Vagina (tissue), 2 donors: ENCODE data around the gene MXD3. TPM values are rescaled to one million over a fixed set of nuclear protein-coding genes. Genes with fewer than 3 reads are reported as not detected.

ENCODE experiments used
- DNase-seq, 2 donors: peaks; one replicate each; pipeline ENCODE4 v3.0.0-alpha.2; 2017; ENCODE audit errors: extremely low spot score in 2 of 2
- H3K27ac ChIP-seq: fragments of 200-600 bp; sonication (generic); one replicate; pipeline ENCODE4 v1.5.1; 2019
- H3K27me3 ChIP-seq: fragments of 200-600 bp; sonication (generic); one replicate; pipeline ENCODE4 v1.5.1; 2019
- H3K36me3 ChIP-seq, 2 donors: fragments of 200-600 bp; sonication (generic); one replicate each; pipeline ENCODE4 v1.5.1; 2017 to 2019
- H3K4me1 ChIP-seq: fragments of 200-600 bp; sonication (generic); one replicate; pipeline ENCODE4 v1.5.1; 2019
- H3K4me3 ChIP-seq, 2 donors: fragments of 200-600 bp; sonication (generic); 1 replicate in 1 of 2; 2 replicates in 1 of 2; pipeline ENCODE4 v1.5.1; 2016 to 2019
- H3K9me3 ChIP-seq: fragments of 200-600 bp; sonication (generic); one replicate; pipeline ENCODE4 v1.5.1; 2019
- CTCF ChIP-seq, 3 experiments: fragments of 450-650 bp in 2 of 3; fragments of 200-600 bp in 1 of 3; sonication (generic) in 1 of 3; IDR thresholded peaks; one replicate each; pipeline ENCODE4 v1.5.1; 2017 to 2019; ENCODE audit warnings: antibody characterized with exemption in 3 of 3, mild to moderate bottlenecking in 2 of 3, moderate library complexity in 2 of 3
- POLR2A ChIP-seq, 2 donors: fragments of 450-650 bp; IDR thresholded peaks; one replicate each; pipeline ENCODE4 v1.6.1; 2017; ENCODE audit warnings: antibody characterized with exemption in 2 of 2, mild to moderate bottlenecking in 2 of 2, moderate library complexity in 2 of 2
- POLR2AphosphoS5 ChIP-seq, 2 donors: sonication (generic); formaldehyde crosslinking; IDR thresholded peaks; one replicate each; pipeline ENCODE4 v1.9.0; 2017; ENCODE audit warnings: antibody characterized with exemption in 2 of 2, mild to moderate bottlenecking in 2 of 2, low read depth in 1 of 2; ENCODE audit not compliant: insufficient read depth in 1 of 2
- intact Hi-C: fragments of 100-400 bp; cut with DNase I; formaldehyde crosslinking; loops from one replicate; pipeline ENCODE4 v1.15.1; 2023
- total RNA-seq: library from RNA; depleted of rRNA; stranded (reverse); fragments of >200 nt; gene quantifications from one replicate; pipeline ENCODE4 v1.2.3, GENCODE V29; 2016

MXD3 gene
- total RNA-seq, 1 donor from 2014 or later = 5.4 TPM

- H3K36me3 ChIP-seq = no peaks in the 10 kb centered on the region
- DNase-seq = no peak
- no peak overlapping the region for H3K27ac ChIP-seq
- H3K9me3 ChIP-seq = no peaks in the 10 kb centered on the region
- peaks cover 25% of the 10 kb centered on the region for H3K4me1 ChIP-seq
- TF ChIP-seq CTCF (IDR thresholded peaks at IDR 0.05) (no peak), POLR2AphosphoS5 (IDR thresholded peaks at IDR 0.05; ENCODE audit: insufficient read depth in 1 of 2, low read depth in 1 of 2) (no peak), POLR2A (IDR thresholded peaks at IDR 0.05) (no peak)
- no peaks in the 10 kb centered on the region for H3K27me3 ChIP-seq
- intact Hi-C loops = loop anchor here (2.0 to 10.0 kb wide), 2 partner anchors 141 to 183 kb away; partner anchors contain the start of gene PDLIM7
- no peak overlapping the region for H3K4me3 ChIP-seq
Observed at GRCh38 chr5:177313561-177314259, 2.0 kb upstream of the MXD3 start.

GRCh38 chr5:177312649-177313181 lies 1.0 kb upstream of the MXD3 start:
- intact Hi-C loops = loop anchor here (2.0 to 10.0 kb wide), 2 partner anchors 142 to 184 kb away; partner anchors contain the start of gene PDLIM7
- no peaks in the 10 kb centered on the region for H3K27me3 ChIP-seq
- H3K9me3 ChIP-seq = no peaks in the 10 kb centered on the region
- peak overlapping the region; percentile 44 to 48 for H3K4me3 ChIP-seq
- H3K27ac ChIP-seq = no peak overlapping the region
- no peak for TF ChIP-seq POLR2A (IDR thresholded peaks at IDR 0.05)
- no peak for TF ChIP-seq POLR2AphosphoS5 (IDR thresholded peaks at IDR 0.05; ENCODE audit: insufficient read depth in 1 of 2, low read depth in 1 of 2)
- no peak for TF ChIP-seq CTCF (IDR thresholded peaks at IDR 0.05)
- DNase-seq = no peak
- H3K36me3 ChIP-seq = no peaks in the 10 kb centered on the region
- peaks cover 25% of the 10 kb centered on the region for H3K4me1 ChIP-seq

GRCh38 chr5:177311392-177311722 lies 341 bp downstream of the MXD3 start:
- Histone ChIP-seq H3K4me3 (peak overlapping the region; percentile 44 to 48), H3K9me3 (no peaks in the 10 kb centered on the region), H3K36me3 (no peaks in the 10 kb centered on the region), H3K27me3 (no peaks in the 10 kb centered on the region), H3K4me1 (peaks cover 28% of the 10 kb centered on the region), H3K27ac (no peak overlapping the region)
- intact Hi-C loops = loop anchor here (10.0 kb wide), 1 partner anchor 143 kb away; no protein-coding TSS in a partner anchor
- no peak for TF ChIP-seq POLR2AphosphoS5 (IDR thresholded peaks at IDR 0.05; ENCODE audit: insufficient read depth in 1 of 2, low read depth in 1 of 2)
- no peak for TF ChIP-seq CTCF (IDR thresholded peaks at IDR 0.05)
- no peak for TF ChIP-seq POLR2A (IDR thresholded peaks at IDR 0.05)
- no peak for DNase-seq

DNA sequence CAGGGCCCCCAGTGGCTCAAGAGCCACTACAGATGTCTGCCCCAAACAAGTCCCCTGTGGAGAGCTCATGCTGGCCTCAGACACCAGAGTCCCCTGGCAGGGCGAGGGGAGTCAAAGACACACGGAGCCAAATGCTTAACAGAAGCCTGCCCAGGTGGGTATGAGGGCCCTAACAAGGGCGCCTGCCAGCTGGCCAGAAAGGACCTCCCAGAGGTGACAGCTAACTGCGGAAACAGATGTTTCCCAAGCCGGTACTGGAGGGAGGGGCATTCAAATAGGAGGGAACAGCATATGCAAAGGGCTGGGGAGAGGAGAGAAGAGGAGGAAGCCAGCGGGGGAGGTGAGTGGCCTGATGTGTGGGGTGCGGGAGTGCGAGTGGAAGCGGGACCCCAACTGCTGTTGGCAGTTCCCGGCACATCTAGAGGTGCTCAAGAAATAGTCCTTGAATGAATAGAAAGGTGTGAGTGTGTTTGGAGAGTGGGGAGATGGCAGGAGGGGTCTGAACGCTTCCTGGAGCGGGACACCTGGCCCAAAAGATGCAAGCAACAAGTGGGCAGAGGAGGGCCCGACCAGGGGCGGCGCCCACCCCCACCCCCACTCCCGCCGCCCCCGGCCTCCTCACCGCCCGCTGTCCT lies 824 bp downstream of the MXD3 start:
- Histone ChIP-seq H3K9me3 (no peaks in the 10 kb centered on the region), H3K4me3 (peak overlapping the region; percentile 44 to 48), H3K27me3 (no peaks in the 10 kb centered on the region), H3K36me3 (no peaks in the 10 kb centered on the region), H3K27ac (no peak overlapping the region), H3K4me1 (peaks cover 33% of the 10 kb centered on the region)
- TF ChIP-seq POLR2AphosphoS5 (IDR thresholded peaks at IDR 0.05; ENCODE audit: insufficient read depth in 1 of 2, low read depth in 1 of 2) (no peak), POLR2A (IDR thresholded peaks at IDR 0.05) (no peak), CTCF (IDR thresholded peaks at IDR 0.05) (no peak)
- intact Hi-C loops = loop anchor here (10.0 kb wide), 1 partner anchor 144 kb away; no protein-coding TSS in a partner anchor
- no peak for DNase-seq
